HG03097 (cell line): Measurements from ENCODE around the gene IARS2.
"Not testable (repeated sequence)": the region's sequence is repeated elsewhere in the genome, so short reads cannot be mapped to it uniquely, and the experiment has no call there.

Source experiments
- ATAC-seq: cut with Tn5 transposase; IDR thresholded peaks from one replicate; pipeline ENCODE4 v1.9.1; 2021; ENCODE audit not compliant: unreplicated experiment, low FRiP score

The IARS2 gene

GRCh38 chr1:220160027-220160426 is 66.1 kb downstream of the IARS2 start:
- ATAC-seq: no peak

- no peak for ATAC-seq
These were observed 70.2 kb downstream of the IARS2 start for GRCh38 chr1:220164116-220164515.

- no peak for ATAC-seq
These were observed 70.6 kb downstream of the IARS2 start for GRCh38 chr1:220164517-220164916.

- ATAC-seq: no peak
These were observed 72.9 kb downstream of the IARS2 start for GRCh38 chr1:220166853-220167252.

DNA sequence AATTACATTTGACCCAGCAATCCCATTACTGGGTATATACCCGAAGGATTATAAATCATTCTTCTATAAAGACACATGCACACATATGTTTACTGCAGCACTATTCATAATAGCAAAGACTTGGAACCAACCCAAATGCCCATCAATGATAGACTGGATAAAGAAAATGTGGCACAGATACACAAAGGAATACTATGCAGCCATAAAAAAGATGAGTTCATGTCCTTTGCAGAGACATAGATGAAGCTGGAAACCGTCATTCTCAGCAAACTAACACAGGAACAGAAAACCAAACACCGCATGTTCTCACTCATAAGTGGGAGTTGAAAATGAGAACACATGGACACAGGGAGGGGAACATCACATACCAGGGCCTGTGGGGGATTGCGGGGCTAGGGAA is 76.0 kb downstream of the IARS2 start:
- not testable (repeated sequence) for ATAC-seq

- no peak for ATAC-seq
These were observed 77.0 kb downstream of the IARS2 start for GRCh38 chr1:220170836-220171526.

- ATAC-seq: no peak
These were observed 82.6 kb downstream of the IARS2 start for GRCh38 chr1:220176540-220176939.

DNA sequence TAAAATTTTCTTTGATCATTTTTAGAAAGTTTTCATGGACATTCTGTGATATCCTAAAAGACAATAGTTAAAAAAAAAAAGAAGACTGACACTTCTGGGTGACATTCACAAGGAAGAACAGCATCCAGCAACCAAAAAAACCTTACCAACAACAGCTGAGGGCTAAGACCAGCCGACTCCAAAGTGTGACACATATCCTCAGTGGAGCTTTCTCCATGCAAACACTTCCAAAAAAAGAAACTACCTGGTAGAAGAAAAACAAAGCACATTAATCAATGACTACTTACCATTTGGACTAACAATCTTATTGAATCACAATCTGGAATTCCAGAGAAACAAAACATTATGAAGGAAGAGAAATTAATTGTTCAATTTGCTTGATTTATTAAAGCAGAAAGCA is 88.2 kb downstream of the IARS2 start:
- no peak for ATAC-seq

- ATAC-seq: no peak
These were observed 88.7 kb downstream of the IARS2 start for GRCh38 chr1:220182656-220183055.

DNA sequence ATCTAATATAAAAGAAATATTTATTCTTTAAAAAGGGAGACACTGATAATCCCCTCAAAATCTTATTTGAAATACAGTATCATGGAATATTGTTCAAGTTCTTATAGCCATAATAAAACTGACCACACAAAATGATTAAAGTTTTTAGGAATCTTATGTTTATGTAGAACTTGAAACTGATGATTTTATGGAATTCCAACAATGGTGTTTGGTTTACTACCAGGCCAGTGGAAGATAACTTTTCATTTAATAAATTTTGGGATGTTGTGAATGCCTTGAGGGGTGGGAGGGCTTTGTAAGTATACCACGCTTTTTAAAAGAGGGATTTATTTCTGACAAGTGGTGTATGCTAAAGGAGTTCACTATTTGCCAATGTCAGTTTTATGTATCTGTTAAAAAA is 90.6 kb downstream of the IARS2 start:
- ATAC-seq: no peak

- ATAC-seq: no peak
These were observed 92.8 kb downstream of the IARS2 start for GRCh38 chr1:220186752-220187151.

GRCh38 chr1:220188538-220188937 is 94.6 kb downstream of the IARS2 start:
- ATAC-seq: no peak

DNA sequence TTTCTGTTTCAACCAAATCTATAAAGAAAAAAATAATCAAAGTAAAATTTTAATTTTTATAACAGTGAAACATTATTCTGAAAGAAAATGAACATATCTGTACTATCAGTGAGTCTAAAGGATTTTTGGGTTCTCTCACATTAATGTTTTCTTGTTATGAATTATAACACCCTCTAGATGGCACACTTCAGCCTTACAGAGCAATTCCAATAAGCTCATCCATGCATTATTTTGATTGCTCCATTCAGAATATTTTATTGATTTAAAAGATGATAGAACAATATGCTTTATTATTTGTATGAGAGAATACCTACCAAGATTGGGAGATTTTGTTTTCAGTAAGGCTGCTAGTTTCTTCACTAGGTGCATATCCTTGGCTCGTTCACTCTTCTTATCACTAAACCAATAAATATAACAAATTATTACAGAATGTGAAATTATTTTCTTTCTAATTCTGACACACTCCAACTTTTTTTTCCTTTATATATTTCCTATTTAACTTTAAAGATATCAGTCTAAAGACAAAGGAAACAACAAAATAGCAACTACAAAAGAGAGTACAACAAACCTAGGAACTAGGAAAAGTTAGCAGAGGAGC is 95.9 kb downstream of the IARS2 start:
- ATAC-seq: no peak

- no peak for ATAC-seq
These were observed 101.8 kb downstream of the IARS2 start for GRCh38 chr1:220195701-220196100.
